ENCODE measurements around the gene NME5.

The NME5 gene

DNA sequence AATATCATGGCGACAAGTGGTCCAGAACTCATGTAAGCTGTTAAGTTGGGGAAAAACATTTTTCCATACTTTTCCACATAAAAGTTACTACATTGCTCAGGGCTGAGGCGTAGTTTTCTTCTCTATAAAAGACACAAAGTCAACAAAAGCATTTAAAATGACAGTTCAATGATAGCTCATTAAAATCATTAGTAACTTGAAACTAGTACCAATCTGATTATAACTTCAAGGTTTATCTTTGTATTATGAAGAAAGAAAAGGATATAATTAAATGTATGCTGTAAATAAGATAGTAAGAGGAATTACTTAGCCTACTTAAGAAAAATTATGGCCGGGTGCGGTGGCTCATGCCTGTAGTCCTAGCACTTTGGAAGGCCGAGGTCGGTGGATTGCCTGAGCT lies 9.9 kb downstream of the NME5 start:
- no peak for DNase-seq

GRCh38 chr5:138128334-138128733 lies 10.9 kb downstream of the NME5 start:
- no peak for DNase-seq

DNA sequence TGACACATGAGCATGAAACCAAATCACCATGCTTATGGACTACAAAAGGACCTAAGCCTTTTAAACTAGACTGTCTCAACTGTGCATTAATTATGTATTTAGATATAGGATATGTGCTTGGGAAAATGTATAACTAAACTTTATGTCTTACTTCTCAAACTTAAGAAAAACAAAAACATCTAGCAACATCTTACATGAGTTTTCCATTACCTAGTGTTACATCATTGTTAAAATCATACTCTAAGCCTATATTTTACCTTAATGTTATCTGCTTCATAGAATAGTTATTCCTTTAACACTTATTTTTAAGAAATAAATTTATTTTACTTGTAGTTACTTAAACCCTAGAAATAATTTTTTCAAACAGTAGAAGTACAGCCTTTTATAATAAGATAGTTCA lies 24.0 kb downstream of the NME5 start:
- no peak for DNase-seq

DNA sequence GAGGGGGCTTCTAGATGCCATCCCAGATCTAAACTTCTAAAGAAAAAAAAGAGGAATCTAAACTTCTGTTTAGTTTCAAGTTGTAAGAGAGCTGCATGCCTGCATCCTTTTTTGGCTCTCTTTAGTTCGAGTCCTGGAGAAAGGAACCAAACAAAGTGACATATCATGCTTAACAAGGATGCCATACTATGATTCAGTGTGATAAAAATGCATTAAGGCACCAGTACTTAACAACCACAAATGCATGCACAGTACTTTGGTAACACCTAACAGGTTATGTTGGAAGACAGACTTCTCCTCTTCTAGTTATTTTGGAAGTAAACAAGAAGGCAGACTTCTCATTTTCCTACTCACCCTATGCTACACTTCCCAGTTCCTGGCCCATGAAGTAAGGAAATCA lies 27.3 kb downstream of the NME5 start:
- DNase-seq: no peak

DNA sequence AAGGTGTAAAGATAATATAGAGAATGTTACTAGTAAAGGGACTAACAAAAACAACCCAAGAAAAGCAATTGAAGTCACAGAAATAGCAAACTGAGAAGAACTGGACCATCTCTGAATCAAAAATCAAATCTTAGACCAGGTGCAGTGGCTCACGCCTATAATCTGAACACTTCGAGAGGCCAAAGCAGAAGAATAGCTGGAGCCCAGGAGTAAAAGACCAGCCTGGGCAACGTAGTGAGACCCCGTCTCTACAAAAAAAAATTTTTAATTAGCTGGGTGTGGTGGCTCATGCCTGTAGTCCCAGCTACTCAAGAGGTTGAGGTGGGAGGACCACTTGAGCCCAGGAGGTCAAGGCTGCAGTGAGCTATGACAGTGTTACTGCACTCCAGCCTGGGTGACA lies 28.0 kb downstream of the NME5 start:
- DNase-seq: no peak

DNA sequence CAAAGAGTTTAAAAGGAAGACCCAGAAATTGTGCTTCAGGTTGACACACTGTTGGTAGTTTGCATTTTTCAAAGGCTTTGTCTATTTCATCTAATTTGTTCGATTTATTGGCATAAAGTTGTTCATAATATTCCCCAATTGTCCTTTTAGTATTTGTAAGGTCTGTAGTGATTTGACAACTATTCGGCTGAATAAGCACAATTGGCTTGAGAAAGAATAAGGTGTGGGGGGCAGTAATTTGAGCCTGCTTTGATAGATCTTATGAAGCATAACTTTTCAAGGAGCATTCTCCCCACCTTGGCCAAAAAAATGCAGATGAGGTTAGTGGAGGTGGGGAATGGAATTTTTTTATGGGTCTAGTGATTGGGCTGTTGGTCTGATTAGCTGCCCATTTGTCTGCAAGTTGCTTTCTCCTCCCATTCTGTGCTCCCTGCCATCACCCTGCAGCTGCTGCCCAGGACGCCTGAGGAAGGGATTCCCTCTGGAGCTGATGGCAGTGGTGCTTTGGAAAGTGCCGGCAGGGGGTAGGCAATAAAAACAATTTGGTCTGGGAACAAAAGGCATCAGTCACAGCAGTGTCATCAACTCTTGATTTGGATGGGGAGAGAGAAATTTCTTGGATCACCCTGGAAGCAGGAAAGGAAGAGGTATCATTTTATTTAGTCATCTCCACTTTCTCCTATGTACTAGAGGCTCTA lies 28.8 kb downstream of the NME5 start:
- DNase-seq: no peak

DNA sequence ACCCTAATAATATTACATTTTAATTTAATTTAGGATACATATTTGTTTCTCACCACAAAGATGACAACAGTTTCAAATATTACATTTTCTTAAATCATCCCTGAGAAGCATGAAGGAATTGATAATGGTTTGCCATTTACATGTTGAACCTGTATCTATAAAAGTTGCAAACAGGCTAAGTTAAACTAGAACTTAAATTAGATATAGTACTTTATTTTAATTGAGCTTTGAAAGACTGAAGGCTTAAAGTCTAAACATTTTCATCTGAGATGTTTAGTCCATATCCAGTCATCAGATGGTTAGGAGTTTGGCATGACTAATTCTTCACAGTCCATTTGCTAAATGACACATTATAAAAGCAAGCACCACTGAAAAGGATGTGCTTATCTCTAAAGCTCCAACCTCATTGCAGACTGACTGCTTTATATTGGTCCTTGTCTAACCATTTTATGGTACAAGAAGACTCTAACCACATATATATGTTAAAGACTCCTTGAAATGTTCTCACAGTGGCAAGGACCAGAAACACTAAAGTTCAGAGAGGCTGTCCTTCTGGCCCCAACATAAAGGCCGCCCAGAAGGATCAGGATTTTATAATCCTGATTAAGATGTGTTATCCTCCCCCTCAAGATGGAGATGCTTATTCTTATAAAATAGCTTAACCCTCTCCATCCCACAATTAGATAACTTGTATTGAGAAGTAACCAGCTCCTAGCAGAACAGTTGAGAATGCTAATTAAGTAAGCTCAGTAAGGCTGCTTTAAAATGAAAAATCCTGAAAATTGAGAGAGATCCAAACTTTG lies 29.6 kb downstream of the NME5 start:
- DNase-seq: no peak

DNA sequence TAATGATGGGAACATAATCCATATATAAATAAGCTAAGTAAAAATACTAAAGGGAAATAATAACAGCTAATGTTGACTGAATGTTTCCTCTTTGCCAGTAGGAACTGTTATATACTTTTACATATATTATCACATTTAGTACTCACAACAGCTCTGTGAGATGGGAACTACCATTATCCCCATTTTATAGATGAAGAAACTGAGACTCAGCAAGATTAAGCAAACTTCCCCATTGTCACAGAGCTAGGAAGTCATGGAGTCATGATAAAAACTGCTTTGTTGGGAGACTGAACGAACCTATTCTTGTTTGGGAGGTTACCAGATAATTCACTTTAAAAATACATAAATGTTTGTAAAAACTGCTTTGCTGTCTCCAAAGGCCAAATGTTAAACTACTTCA lies 32.0 kb downstream of the NME5 start:
- no peak for DNase-seq

GRCh38 chr5:138105709-138106108 lies 33.5 kb downstream of the NME5 start:
- no peak for DNase-seq

DNA sequence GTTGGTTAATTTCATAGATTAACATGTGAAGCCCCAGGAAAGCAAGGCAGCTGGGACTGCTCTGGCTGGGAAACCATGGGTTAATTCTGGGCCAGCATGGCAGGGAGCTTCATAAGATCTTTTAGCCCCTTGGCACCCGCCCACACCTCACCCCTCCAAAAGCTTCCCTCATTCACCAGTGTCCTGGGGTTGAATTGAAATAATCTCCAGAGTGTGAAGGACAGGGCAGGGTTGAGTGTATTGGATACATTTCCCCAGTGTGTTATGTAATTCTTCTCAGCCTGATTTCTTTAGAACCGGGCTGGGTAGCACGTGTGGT lies 36.0 kb downstream of the NME5 start:
- no peak for DNase-seq

GRCh38 chr5:138102454-138103318 lies 36.5 kb downstream of the NME5 start:
- DNase-seq: no peak

- no peak for DNase-seq
Measured at GRCh38 chr5:138096997-138097828, 42.0 kb downstream of the NME5 start.

- no peak for DNase-seq
Measured at GRCh38 chr5:138096363-138096762, 42.9 kb downstream of the NME5 start.

DNA sequence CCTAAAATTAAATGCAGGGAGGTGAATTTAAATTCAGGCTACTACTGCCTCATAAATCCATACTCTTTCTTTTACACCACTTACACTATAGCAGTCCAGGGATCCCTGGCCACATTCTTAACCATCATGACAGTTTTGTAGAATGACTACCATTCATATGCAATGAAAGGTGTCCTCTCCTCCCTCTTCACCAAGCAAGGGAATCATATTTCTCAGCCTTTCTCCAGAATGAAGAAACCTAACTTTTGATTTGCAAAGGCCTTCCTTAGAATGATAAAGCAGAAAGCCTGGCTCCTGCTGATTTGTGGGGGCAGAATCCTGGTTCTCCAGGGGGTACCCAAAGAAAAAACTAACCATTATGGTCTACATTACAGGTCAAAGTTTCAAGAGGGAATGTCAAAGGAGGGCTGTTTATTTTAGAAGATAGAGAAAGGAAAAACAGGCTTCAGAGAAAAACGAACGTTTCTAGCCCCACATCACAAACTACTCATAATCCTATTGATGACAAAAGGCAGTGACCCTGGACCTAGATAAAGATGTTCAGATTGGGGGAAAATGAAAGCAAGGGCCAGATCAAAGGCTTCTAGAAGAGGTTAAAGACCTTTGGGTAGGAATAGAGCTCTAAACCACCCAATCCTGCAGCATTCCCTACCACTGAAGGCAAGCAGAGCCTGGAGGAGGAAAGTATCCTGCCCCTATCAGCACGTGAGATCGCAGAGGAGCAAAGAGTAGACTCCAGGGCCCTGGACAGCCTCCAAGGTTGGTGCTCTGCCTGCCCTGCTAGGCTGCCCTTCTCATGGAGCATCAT lies 43.9 kb downstream of the NME5 start:
- no peak for DNase-seq

DNA sequence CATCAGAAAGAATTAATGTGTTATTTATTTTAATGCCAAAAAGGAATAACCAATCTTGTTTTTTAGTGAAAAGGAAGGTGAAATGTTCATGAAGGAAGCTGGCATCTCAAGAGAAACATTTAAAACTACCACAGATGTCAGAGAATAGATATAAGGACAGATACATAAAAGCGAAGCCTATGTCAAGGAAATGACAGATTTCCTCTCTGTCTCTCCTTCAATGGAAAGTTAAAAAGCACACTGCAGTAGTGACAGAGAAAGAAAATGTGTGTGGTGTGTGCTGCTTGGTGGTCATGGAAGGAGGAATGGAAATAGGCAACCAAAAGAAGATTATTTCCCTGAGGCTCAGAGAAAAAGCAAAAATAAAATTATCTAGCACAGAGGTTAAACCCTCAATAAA lies 46.2 kb downstream of the NME5 start:
- no peak for DNase-seq

GRCh38 chr5:138092301-138092700 lies 46.9 kb downstream of the NME5 start:
- DNase-seq: no peak

- DNase-seq: no peak
Measured at GRCh38 chr5:138091685-138092084, 47.5 kb downstream of the NME5 start.

DNA sequence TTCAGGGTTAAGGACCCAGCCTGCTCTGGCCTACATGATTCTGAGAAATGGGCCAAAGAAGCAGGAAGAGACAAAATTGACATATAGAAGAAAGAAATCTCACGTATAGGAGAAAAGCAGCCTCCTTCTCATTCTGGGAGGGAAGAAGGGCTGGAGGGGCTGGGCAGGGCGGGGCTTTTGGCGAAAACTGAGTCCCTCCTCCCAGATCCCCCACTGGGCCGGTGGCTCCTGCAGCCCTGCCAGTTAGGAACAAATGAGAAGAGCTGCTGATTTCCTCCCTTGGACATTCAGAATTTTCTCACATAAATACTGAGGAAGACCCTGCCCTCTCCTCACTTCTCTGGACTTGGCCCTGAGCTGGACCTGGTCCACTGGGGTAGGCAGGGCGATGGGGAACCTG lies 55.5 kb downstream of the NME5 start, which contains the start of gene WNT8A:
Gene WNT8A, plus strand, starts transcription at position 332 of the 400 bp plus-strand sequence. CDS start 95 bp downstream, outside the sequence.
- no peak for DNase-seq

DNA sequence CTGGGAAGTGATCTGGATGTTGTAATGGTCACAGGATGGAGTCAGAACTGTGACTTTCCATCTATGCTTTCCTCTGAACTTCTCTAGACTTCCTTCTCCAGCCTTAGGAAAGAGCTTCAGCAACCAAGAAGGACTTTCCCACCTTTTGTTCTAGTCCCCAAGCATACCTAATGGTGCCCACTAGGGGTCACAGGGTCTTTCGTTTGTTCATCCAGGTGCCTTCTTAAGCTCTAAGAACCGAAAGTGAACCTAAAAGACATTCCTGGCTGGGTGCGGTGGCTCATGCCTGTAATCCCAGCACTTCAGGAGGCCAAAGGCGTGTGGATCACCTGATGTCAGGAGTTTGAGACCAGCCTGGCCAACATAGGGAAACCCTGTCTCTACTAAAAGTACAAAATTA lies 57.2 kb downstream of the NME5 start:
- no peak for DNase-seq

- DNase-seq: no peak
Measured at GRCh38 chr5:138078006-138078643, 61.1 kb downstream of the NME5 start.

- peak; percentile 8 for DNase-seq
Measured at GRCh38 chr5:138077064-138077696, 62.0 kb downstream of the NME5 start.

All from NCI-H1048 (cell line).